Superior temporal gyrus (tissue), 1 donor: ENCODE data around the gene CMIP.

Experiments used
- DNase-seq: peaks from one replicate; pipeline ENCODE4 v3.0.0-alpha.2; 2016; ENCODE audit errors: extremely low spot score

CMIP gene

GRCh38 chr16:81551151-81551808 is 106.7 kb downstream of the CMIP start:
- no peak for DNase-seq

GRCh38 chr16:81551821-81552304 is 107.3 kb downstream of the CMIP start:
- no peak for DNase-seq

GRCh38 chr16:81552743-81553079 is 108.1 kb downstream of the CMIP start:
- no peak for DNase-seq

- no peak for DNase-seq
These were observed 108.6 kb downstream of the CMIP start for GRCh38 chr16:81553080-81553813.

GRCh38 chr16:81553814-81554675 is 109.4 kb downstream of the CMIP start:
- no peak for DNase-seq

GRCh38 chr16:81554979-81555378 is 110.4 kb downstream of the CMIP start:
- DNase-seq = no peak

- no peak for DNase-seq
These were observed 111.1 kb downstream of the CMIP start for GRCh38 chr16:81555660-81556059.

- no peak for DNase-seq
These were observed 112.2 kb downstream of the CMIP start for GRCh38 chr16:81556715-81557284.

- no peak for DNase-seq
These were observed 113.5 kb downstream of the CMIP start for GRCh38 chr16:81558077-81558443.

- DNase-seq = no peak
These were observed 114.0 kb downstream of the CMIP start for GRCh38 chr16:81558444-81559175.

GRCh38 chr16:81560979-81561657 is 116.5 kb downstream of the CMIP start:
- no peak for DNase-seq

GRCh38 chr16:81562174-81562849 is 117.7 kb downstream of the CMIP start:
- no peak for DNase-seq

GRCh38 chr16:81562926-81563325 is 118.3 kb downstream of the CMIP start:
- DNase-seq = no peak

GRCh38 chr16:81564421-81564911 is 119.9 kb downstream of the CMIP start:
- peak; percentile 42 for DNase-seq

GRCh38 chr16:81565321-81566028 is 120.9 kb downstream of the CMIP start:
- no peak for DNase-seq

- DNase-seq = no peak
These were observed 121.7 kb downstream of the CMIP start for GRCh38 chr16:81566086-81567007.

- no peak for DNase-seq
These were observed 122.5 kb downstream of the CMIP start for GRCh38 chr16:81567087-81567486.

- no peak for DNase-seq
These were observed 123.6 kb downstream of the CMIP start for GRCh38 chr16:81567987-81568748.
